AG09309 (cell line): ENCODE measurements around the gene UGT1A4.

ENCODE experiments used
- DNase-seq: peaks from one replicate; pipeline ENCODE4 v3.0.0-alpha.2; 2010; ENCODE audit warnings: low read depth
- H3K4me3 ChIP-seq: 2 replicates; pipeline ENCODE4 v1.5.1; 2011; ENCODE audit warnings: mild to moderate bottlenecking, low read depth, low read length, moderate library complexity; ENCODE audit not compliant: control insufficient read depth
- TF ChIP-seq, protein P1 (sequence below): IDR thresholded peaks from 2 replicates; pipeline ENCODE4 v1.5.1; 2011; ENCODE audit warnings: mild to moderate bottlenecking, low read depth, low read length, inconsistent platforms; ENCODE audit not compliant: insufficient read depth, control insufficient read depth; ENCODE audit errors: missing control alignments

The UGT1A4 gene

DNA sequence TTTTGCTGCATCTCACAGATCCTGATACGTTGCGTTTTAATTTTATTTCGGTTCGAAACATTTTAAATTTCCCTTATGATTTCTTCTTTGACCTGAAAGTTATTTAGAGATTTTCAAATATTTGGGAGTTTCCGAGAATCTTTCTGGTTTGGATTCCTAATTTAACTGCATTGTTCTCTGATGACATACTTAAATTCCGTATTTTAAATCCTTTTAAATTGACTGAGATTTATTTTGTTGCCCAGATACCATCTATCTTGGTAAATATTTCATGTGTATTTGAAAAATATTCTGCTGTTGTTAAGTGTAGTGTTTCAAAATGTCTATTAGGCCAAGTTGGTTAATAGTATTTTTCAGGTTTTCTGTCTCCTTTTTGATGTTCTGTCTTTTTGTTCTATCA is 97.3 kb downstream of the UGT1A4 start:
- peak; percentile 18 for DNase-seq
- no peak overlapping the region for H3K4me3 ChIP-seq
- TF ChIP-seq, protein P1, sequence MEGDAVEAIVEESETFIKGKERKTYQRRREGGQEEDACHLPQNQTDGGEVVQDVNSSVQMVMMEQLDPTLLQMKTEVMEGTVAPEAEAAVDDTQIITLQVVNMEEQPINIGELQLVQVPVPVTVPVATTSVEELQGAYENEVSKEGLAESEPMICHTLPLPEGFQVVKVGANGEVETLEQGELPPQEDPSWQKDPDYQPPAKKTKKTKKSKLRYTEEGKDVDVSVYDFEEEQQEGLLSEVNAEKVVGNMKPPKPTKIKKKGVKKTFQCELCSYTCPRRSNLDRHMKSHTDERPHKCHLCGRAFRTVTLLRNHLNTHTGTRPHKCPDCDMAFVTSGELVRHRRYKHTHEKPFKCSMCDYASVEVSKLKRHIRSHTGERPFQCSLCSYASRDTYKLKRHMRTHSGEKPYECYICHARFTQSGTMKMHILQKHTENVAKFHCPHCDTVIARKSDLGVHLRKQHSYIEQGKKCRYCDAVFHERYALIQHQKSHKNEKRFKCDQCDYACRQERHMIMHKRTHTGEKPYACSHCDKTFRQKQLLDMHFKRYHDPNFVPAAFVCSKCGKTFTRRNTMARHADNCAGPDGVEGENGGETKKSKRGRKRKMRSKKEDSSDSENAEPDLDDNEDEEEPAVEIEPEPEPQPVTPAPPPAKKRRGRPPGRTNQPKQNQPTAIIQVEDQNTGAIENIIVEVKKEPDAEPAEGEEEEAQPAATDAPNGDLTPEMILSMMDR: no peak

GRCh38 chr2:233816334-233816733 is 97.8 kb downstream of the UGT1A4 start:
- no peak for DNase-seq
- TF ChIP-seq, protein P1: no peak
- no peak overlapping the region for H3K4me3 ChIP-seq

DNA sequence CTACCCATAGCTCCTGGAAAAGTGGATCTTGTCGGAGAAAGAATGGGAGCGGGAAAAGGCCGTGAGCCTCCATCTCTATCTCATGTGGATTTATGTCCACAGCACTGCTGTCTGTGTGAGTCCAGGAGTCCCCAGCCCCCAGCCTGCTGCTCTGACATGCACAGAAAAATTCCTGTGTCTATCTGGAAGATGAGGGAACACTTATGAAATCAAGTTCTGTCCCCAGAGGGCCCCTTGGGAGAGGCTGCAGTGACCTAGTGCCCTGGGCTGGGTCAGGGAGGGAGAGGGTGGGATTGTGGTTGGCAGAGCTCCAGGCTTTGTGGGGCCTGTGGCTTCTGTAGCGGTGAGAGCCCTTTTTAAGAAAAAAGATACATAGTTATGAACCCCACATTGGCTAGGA is 98.2 kb downstream of the UGT1A4 start:
- no peak overlapping the region for H3K4me3 ChIP-seq
- TF ChIP-seq, protein P1: no peak
- no peak for DNase-seq

- TF ChIP-seq, protein P1: no peak
- DNase-seq: peak; percentile 21
- H3K4me3 ChIP-seq: no peak overlapping the region
Measured at GRCh38 chr2:233817361-233817911, 98.9 kb downstream of the UGT1A4 start.

- no peak for DNase-seq
- TF ChIP-seq, protein P1: no peak
- no peak overlapping the region for H3K4me3 ChIP-seq
Measured at GRCh38 chr2:233817995-233818638, 99.6 kb downstream of the UGT1A4 start.

DNA sequence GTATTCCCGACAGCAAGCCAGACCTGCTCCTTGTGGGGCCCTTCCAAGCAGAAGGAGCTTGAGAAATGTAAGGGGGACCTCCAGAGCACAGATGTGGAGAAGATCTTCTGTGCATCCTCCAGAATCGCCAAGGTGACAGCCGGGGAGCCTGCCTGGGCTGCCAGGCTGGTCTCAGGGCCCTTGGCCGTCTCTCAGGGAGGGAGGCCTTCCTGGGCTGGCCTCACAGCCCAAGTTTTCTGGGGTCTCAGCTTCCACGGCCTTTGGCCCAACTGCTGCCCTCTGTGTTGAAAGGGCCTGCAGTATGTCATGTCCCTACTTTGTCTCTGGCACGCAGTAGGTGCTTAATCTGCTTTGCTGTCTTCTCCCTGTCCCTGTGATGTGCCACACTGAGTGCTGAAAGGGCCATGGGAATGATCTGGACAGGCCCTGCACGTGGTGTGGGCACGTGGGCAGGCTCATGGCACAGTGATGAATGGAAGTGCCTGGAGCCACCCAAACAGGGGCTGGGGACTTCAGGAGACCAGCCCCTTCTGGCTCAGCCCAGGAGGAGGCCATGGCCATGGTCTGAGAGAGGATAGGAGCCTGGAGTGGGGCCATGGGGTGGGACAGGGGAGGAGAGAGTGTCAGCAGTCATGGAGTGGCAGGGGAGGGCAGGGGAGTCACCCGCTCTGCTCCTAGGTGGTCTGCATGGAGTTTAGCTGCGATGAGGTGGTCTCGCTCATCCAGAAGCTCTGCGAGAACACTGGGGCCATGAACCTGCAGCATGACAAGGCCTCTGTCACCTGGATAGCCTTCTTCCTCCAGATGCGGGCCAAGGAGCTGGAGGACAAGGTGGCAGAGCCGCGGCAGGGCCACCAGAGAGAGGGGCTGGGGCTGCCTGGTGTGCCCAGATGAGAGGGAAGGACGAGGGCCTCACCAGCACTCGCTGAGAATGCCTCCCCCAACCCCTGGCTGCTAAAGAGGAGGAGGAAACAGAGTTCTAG is 100.4 kb downstream of the UGT1A4 start:
- no peak overlapping the region for H3K4me3 ChIP-seq
- TF ChIP-seq, protein P1: no peak
- DNase-seq: no peak
